GM12878 (cell line): ENCODE measurements around the gene C1GALT1. TPM values are rescaled to one million over a fixed set of nuclear protein-coding genes. Genes with fewer than 3 reads are reported as not detected.

ENCODE experiments used
- ATAC-seq: fragments of 200-7000 bp; cut with Tn5 transposase; 3 replicates; pipeline ENCODE4 v1.9.1; 2020; ENCODE audit warnings: mild to moderate bottlenecking, moderate library complexity
- BruUV-seq: library from RNA; stranded (reverse); fragments of 400-500 nt; replicated peaks from 2 replicates; lab custom pipeline; 2021; lab: Mats Ljungman, UMichigan
- CTCF ChIA-PET: fragments of 300-600 bp; sonication (Branson Sonifier 250); formaldehyde crosslinking; extraction: SDS; loops from one replicate; lab custom pipeline; 2021; ENCODE audit warnings: inconsistent platforms; lab: Yijun Ruan, JAX
- POLR2A ChIA-PET: fragments of 350-600 bp; formaldehyde crosslinking; extraction: SDS; loops from one replicate; lab custom pipeline; 2021; ENCODE audit warnings: inconsistent platforms; lab: Charles Lee
- RAD21 ChIA-PET: fragments of 300-600 bp; sonication (Branson Sonifier 250); formaldehyde crosslinking; loops from one replicate; lab custom pipeline; 2023; ENCODE audit warnings: antibody characterized with exemption; ENCODE audit not compliant: unreplicated experiment; lab: Charles Lee
- SMC1A ChIA-PET: fragments of 300-600 bp; sonication (Branson Sonifier 250); formaldehyde crosslinking; loops from one replicate; lab custom pipeline; 2023; ENCODE audit not compliant: unreplicated experiment, uncharacterized antibody; lab: Charles Lee
- DNase-seq: peaks from one replicate; pipeline ENCODE4 v3.0.0-alpha.2; 2011; ENCODE audit warnings: low read depth, low spot score
- FAIRE-seq: peaks from 3 replicates; lab custom pipeline; 2011; peaks lifted over from hg19 to GRCh38; lab: Jason Lieb, UNC
- H2AFZ ChIP-seq: 2 replicates; pipeline ENCODE4 v1.6.0; 2011; ENCODE audit warnings: low read depth, low read length, control low read depth; ENCODE audit not compliant: control insufficient read depth
- H3K27ac ChIP-seq: 2 replicates; pipeline ENCODE4 v1.5.1; 2011; ENCODE audit warnings: control low read depth; ENCODE audit not compliant: control insufficient read depth, insufficient read depth
- H3K27me3 ChIP-seq, 2 experiments: replicated peaks in 1 of 2; 2 replicates each; pipeline versions ENCODE4 v1.6.0 to v1.6.1; 2011; ENCODE audit warnings: low read length in 1 of 2; ENCODE audit not compliant: control insufficient read depth in 2 of 2, insufficient read depth in 2 of 2
- H3K36me3 ChIP-seq, 2 experiments: 2 replicates each; pipeline ENCODE4 v1.5.1; 2011; ENCODE audit warnings: low read length in 1 of 2; ENCODE audit not compliant: control insufficient read depth in 2 of 2, insufficient read depth in 2 of 2
- H3K4me1 ChIP-seq: 2 replicates; pipeline ENCODE4 v1.6.1; 2011; ENCODE audit warnings: mild to moderate bottlenecking, low read length, moderate library complexity, mixed read lengths; ENCODE audit not compliant: control insufficient read depth, insufficient read depth
- H3K4me2 ChIP-seq: 2 replicates; pipeline ENCODE4 v1.6.0; 2011; ENCODE audit warnings: control low read depth; ENCODE audit not compliant: control insufficient read depth, insufficient read depth
- H3K4me3 ChIP-seq: fragments of 200-600 bp; sonication (generic); 2 replicates; pipeline ENCODE4 v1.5.1; 2016
- H3K79me2 ChIP-seq: 2 replicates; pipeline ENCODE4 v1.6.0; 2011; ENCODE audit warnings: low read length; ENCODE audit not compliant: control insufficient read depth, insufficient read depth
- H3K9ac ChIP-seq: 2 replicates; pipeline ENCODE4 v1.8.0; 2011; ENCODE audit warnings: low read length, control low read depth, mixed read lengths; ENCODE audit not compliant: control insufficient read depth, insufficient read depth
- H3K9me3 ChIP-seq: replicated peaks from 3 replicates; pipeline ENCODE4 v1.5.1; 2011; ENCODE audit warnings: mild to moderate bottlenecking, low read length; ENCODE audit not compliant: control insufficient read depth, insufficient read depth
- H4K20me1 ChIP-seq: 2 replicates; pipeline ENCODE4 v1.6.0; 2011; ENCODE audit not compliant: control insufficient read depth, insufficient read depth
- E4F1 ChIP-seq: fragments of 450-650 bp; IDR thresholded peaks from 2 replicates; pipeline ENCODE4 v1.6.1; 2018; ENCODE audit warnings: borderline replicate concordance, mild to moderate bottlenecking; ENCODE audit not compliant: partially characterized antibody
- EZH2 ChIP-seq: IDR thresholded peaks from 2 replicates; pipeline ENCODE4 v1.6.1; 2012; ENCODE audit warnings: low read depth, mild to moderate bottlenecking, control low read depth, inconsistent platforms, low read length, borderline replicate concordance; ENCODE audit not compliant: control insufficient read depth
- NR2C1 ChIP-seq: fragments of 450-650 bp; IDR thresholded peaks from 2 replicates; pipeline ENCODE4 v1.6.1; 2017; ENCODE audit warnings: antibody characterized with exemption, mild to moderate bottlenecking, moderate library complexity
- YY1 ChIP-seq: IDR thresholded peaks from 2 replicates; pipeline ENCODE4 v1.6.1; 2011; ENCODE audit warnings: low read depth, mild to moderate bottlenecking, low read length
- ZBTB40 ChIP-seq: fragments of 450-650 bp; IDR thresholded peaks from 2 replicates; pipeline ENCODE4 v1.6.1; 2016; ENCODE audit warnings: mild to moderate bottlenecking, moderate library complexity, borderline replicate concordance
- WGBS: methylation state at CpG from one replicate; pipeline ENCODE4 v1.1.6; 2016; ENCODE audit warnings: low lambda C conversion rate; ENCODE audit not compliant: insufficient replicate concordance, insufficient coverage; ENCODE audit errors: missing lambda C conversion rate; 5-methylcytosine and 5-hydroxymethylcytosine counted together
- in situ Hi-C: fragments of 300-500 bp; cut with MboI; formaldehyde crosslinking; loops from 9 replicates; pipeline ENCODE4 v1.14.3; 2018; ENCODE audit warnings: mixed read lengths
- intact Hi-C: fragments of 100-400 bp; cut with micrococcal nuclease; formaldehyde crosslinking; loops from one replicate; pipeline ENCODE4 v1.14.2; 2022; ENCODE audit not compliant: unreplicated experiment
- polyA plus RNA-seq, 11 experiments: library from polyadenylated mRNA; depleted of rRNA in 4 of 11; unstranded in 6 of 11; stranded (reverse) in 5 of 11; fragments of >200 nt; fragmentation: Nextera tagmentation in 4 of 11; fragmentation: Illumina TruSeq in 1 of 11; extraction: Ambion mirVana in 4 of 11; extraction: Trizol in 1 of 11; gene quantifications; 1 replicate in 1 of 11; 2 replicates in 10 of 11; pipeline versions ENCODE4 v1.2.1 to v1.2.3, GENCODE V29; 2011 to 2016; ENCODE audit warnings: inconsistent platforms in 2 of 11, missing spikeins in 2 of 11, low read depth in 1 of 11
- total RNA-seq, 4 experiments: library from RNA; depleted of rRNA in 3 of 4; stranded (reverse); fragments of >200 nt in 3 of 4; fragmentation: Illumina TruSeq in 1 of 4; extraction: Trizol in 1 of 4; gene quantifications; 2 replicates each; pipeline versions ENCODE4 v1.2.1 to v1.2.3, GENCODE V29; 2013 to 2021
- TF ChIP-seq, protein P1 (sequence below): IDR thresholded peaks from 2 replicates; pipeline ENCODE4 v1.6.1; 2011; ENCODE audit warnings: borderline replicate concordance, low read depth, mild to moderate bottlenecking, moderate library complexity, mixed read lengths, low read length; ENCODE audit not compliant: insufficient read depth; ENCODE audit errors: extremely low read length
- TF ChIP-seq, protein P2 (sequence below): fragments of 450-650 bp; IDR thresholded peaks from 2 replicates; pipeline ENCODE4 v1.6.1; 2017; ENCODE audit warnings: low read depth, mild to moderate bottlenecking, moderate library complexity

The C1GALT1 gene
- total and polyA plus RNA-seq, 10 of the 15 experiments (the other 5 are each of a cell fraction or from before 2014, with no cell fraction given): 1.6 to 25.0 (median 8.5) TPM

DNA sequence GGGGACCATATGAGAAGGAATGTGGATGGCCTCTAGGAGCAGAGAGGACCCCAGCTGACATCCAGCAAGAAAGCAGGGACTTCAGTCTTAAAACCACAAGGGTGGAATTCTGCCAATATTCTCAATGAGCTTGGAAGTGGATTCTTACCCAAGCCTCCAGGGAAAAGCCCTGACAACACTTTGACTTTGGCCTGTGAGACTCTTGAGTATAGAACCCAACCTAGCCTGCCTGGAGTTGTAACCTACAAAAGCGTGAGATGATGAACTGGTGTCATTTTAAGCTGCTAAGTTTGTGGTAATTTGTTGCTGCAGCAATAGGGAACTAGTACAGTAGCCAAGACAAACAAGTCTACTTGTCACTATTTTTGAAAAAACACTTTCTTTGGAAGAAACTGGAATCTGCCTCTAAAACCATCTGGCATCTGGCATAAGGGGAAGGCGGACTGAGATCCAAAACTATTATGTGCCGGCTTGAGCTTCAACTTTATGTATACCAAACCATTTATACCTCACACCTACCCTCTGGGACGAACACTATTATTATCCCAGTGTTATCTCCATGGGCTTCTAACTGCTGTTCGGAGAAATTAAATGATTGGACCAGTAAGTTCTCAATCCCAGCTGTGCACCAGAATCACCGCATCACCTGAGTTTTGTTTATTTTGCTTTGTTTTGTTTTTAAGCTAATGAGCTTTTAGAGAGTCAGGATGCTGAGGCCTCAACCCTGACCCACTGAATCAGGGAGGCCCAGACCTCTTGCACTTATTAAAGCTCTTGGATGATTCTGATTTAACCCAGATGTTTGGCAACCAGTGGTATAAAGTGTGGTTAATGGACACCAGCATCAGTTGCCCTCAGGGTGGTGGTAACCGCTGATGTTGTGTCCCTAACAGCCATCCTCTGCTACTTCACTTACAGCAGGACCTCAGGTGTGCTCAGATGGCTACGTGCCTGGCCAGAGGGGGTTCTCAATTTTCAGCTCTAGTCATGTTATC is 83.0 kb downstream of the C1GALT1 start (continued):
- TF ChIP-seq, protein P1, sequence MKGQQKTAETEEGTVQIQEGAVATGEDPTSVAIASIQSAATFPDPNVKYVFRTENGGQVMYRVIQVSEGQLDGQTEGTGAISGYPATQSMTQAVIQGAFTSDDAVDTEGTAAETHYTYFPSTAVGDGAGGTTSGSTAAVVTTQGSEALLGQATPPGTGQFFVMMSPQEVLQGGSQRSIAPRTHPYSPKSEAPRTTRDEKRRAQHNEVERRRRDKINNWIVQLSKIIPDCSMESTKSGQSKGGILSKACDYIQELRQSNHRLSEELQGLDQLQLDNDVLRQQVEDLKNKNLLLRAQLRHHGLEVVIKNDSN: no peak

DNA sequence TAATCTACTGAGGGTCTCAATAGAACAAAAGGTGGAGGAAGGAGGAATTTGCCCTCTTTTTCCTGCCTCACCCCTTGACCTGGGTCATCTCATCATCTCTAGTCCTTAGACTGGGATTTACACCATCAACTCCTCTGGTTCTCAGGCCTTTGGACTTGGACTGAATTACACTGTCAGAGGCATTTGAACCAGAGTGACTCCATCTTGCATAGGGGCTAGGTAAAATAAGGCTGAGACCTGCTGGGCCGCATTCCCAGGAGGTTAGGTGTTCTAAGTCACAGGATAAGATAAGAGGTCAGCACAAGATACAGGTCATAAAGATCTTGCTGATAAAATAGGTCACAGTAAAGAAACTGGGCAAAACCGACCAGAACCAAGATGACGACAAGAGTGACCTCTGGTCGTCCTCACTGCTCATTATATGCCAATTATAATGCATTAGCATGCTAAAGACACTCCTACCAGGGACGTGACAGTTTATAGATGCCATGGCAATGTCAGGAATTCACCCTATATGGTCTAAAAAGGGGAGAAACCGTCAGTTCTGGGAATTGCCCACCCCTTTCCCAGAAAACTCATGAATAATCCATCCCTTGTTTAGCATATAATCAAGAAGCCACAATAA is 84.0 kb downstream of the C1GALT1 start:
- no TSS peak for BruUV-seq
- CTCF ChIA-PET: interaction anchor here (1.2 kb wide), 1 partner anchor 163 kb away, joined by 4 read pairs; no protein-coding TSS in a partner anchor
- Histone ChIP-seq H3K9me3 (no peaks in the 10 kb centered on the region), H3K27me3 (no peaks in the 10 kb centered on the region), H3K79me2 (no peaks in the 10 kb centered on the region), H3K36me3 (no peaks in the 10 kb centered on the region), H3K4me1 (no peaks in the 10 kb centered on the region), H3K9ac (no peak overlapping the region), H4K20me1 (no peaks in the 10 kb centered on the region), H3K4me3 (no peak overlapping the region), H3K27ac (no peak overlapping the region), H2AFZ (no peak overlapping the region), H3K4me2 (no peak overlapping the region)
- DNase-seq (no peak), ATAC-seq (no peak), FAIRE-seq (no peak)
- in situ Hi-C loops (no loop called here), intact Hi-C loops (no loop called here)
- POLR2A ChIA-PET: no interaction called here
- SMC1A ChIA-PET: interaction anchor here (1.0 kb wide), 1 partner anchor 11 kb away, joined by 3 read pairs; no protein-coding TSS in a partner anchor
- 49% methylated on average over 6 of the region's 6 CpGs for WGBS
- RAD21 ChIA-PET: no interaction called here
- TF ChIP-seq YY1 (no peak), NR2C1 (no peak), E4F1 (no peak), EZH2 (no peak), ZBTB40 (no peak)
- TF ChIP-seq, protein P2, sequence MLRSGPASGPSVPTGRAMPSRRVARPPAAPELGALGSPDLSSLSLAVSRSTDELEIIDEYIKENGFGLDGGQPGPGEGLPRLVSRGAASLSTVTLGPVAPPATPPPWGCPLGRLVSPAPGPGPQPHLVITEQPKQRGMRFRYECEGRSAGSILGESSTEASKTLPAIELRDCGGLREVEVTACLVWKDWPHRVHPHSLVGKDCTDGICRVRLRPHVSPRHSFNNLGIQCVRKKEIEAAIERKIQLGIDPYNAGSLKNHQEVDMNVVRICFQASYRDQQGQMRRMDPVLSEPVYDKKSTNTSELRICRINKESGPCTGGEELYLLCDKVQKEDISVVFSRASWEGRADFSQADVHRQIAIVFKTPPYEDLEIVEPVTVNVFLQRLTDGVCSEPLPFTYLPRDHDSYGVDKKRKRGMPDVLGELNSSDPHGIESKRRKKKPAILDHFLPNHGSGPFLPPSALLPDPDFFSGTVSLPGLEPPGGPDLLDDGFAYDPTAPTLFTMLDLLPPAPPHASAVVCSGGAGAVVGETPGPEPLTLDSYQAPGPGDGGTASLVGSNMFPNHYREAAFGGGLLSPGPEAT: no peak
